ENCODE results near the gene SORBS2. TPM values are rescaled to one million over a fixed set of nuclear protein-coding genes. Genes with fewer than 3 reads are reported as not detected.

SORBS2 gene
- polyA plus RNA-seq, 2 of the 4 experiments (the other 2 are of a cell fraction): 0.23 to 0.90 TPM

GRCh38 chr4:185820146-185821028 lies 8.4 kb upstream of the SORBS2 start:
- POLR2A ChIA-PET: no interaction called here
- FAIRE-seq: no peak
- H3K27ac ChIP-seq: no peak overlapping the region
- no peak for TF ChIP-seq RARB (CRISPR knock-in tag; IDR thresholded peaks at IDR 0.05)
- no peak for TF ChIP-seq HMGXB4 (CRISPR knock-in tag; IDR thresholded peaks at IDR 0.05; ENCODE audit: borderline replicate concordance)
- no peak for TF ChIP-seq EHF (CRISPR knock-in tag; IDR thresholded peaks at IDR 0.05)
- TF ChIP-seq KDM1A (IDR thresholded peaks at IDR 0.05; ENCODE audit: low read depth): no peak
- no peak for TF ChIP-seq CTCF (IDR thresholded peaks at IDR 0.05)
- TF ChIP-seq ELK1 (IDR thresholded peaks at IDR 0.05; ENCODE audit: low read depth, low read length): no peak
- no peak for TF ChIP-seq ZC3H11A (IDR thresholded peaks at IDR 0.05)
- no peak for TF ChIP-seq CEBPB (IDR thresholded peaks at IDR 0.05)
- no peak for TF ChIP-seq CHD4 (IDR thresholded peaks at IDR 0.05; ENCODE audit: borderline replicate concordance)
- no peak for TF ChIP-seq NPAS2 (CRISPR knock-in tag; IDR thresholded peaks at IDR 0.05; ENCODE audit: borderline replicate concordance)
- TF ChIP-seq BCL3 (IDR thresholded peaks at IDR 0.05): no peak
- no peak for TF ChIP-seq JUNB (IDR thresholded peaks at IDR 0.05)
- no peak for TF ChIP-seq FOSL2 (IDR thresholded peaks at IDR 0.05)
- no peak for TF ChIP-seq FOSL2 (CRISPR knock-in tag; IDR thresholded peaks at IDR 0.05)
- TF ChIP-seq SREBF2 (IDR thresholded peaks at IDR 0.05): no peak
- TF ChIP-seq POLR2AphosphoS2 (conservative IDR thresholded peaks at IDR 0.05; ENCODE audit: low read length): no peak
- no peak for TF ChIP-seq CBX8 (IDR thresholded peaks at IDR 0.05)
- no peak for TF ChIP-seq GATA3 (IDR thresholded peaks at IDR 0.05; ENCODE audit: borderline replicate concordance)
- ATAC-seq: no peak
- CTCF ChIA-PET: no interaction called here
- DNase-seq (ENCODE audit: low read depth in 1 of 2, low spot score in 1 of 2): no peak
- WGBS (ENCODE audit: missing lambda C conversion rate): 88% methylated on average over 29 of the region's 29 CpGs
- H3K4me3 ChIP-seq: no peak overlapping the region
- no peaks in the 10 kb centered on the region for H3K4me1 ChIP-seq
- H3K9me3 ChIP-seq: no peaks in the 10 kb centered on the region
- H3K4me2 ChIP-seq: no peak overlapping the region

GRCh38 chr4:185819144-185819543 lies 7.2 kb upstream of the SORBS2 start:
- DNase-seq (ENCODE audit: low read depth in 1 of 2, low spot score in 1 of 2) (no peak), ATAC-seq (no peak), FAIRE-seq (no peak)
- Histone ChIP-seq H3K4me3 (no peak overlapping the region), H3K9me3 (no peaks in the 10 kb centered on the region), H3K27ac (no peak overlapping the region), H3K4me2 (no peak overlapping the region), H3K4me1 (no peaks in the 10 kb centered on the region)
- ChIA-PET POLR2A (no interaction called here), CTCF (interaction anchor here (0.6 to 0.9 kb wide), 2 partner anchors 11 to 134 kb away, joined by 3 read pairs; no protein-coding TSS in a partner anchor)
- WGBS (ENCODE audit: missing lambda C conversion rate): 68% methylated on average over 5 of the region's 5 CpGs
- TF ChIP-seq POLR2AphosphoS2 (conservative IDR thresholded peaks at IDR 0.05; ENCODE audit: low read length) (no peak), CHD2 (IDR thresholded peaks at IDR 0.05; ENCODE audit: low read length, partially characterized antibody) (no peak), REST (IDR thresholded peaks at IDR 0.05) (no peak), MAFK (IDR thresholded peaks at IDR 0.05; ENCODE audit: partially characterized antibody) (no peak), CHD4 (IDR thresholded peaks at IDR 0.05; ENCODE audit: borderline replicate concordance) (no peak), TFCP2L1 (CRISPR knock-in tag; IDR thresholded peaks at IDR 0.05) (no peak), HMGXB4 (CRISPR knock-in tag; IDR thresholded peaks at IDR 0.05; ENCODE audit: borderline replicate concordance) (no peak), HEYL (CRISPR knock-in tag; IDR thresholded peaks at IDR 0.05) (no peak), RARB (CRISPR knock-in tag; IDR thresholded peaks at IDR 0.05) (no peak), NPAS2 (CRISPR knock-in tag; IDR thresholded peaks at IDR 0.05; ENCODE audit: borderline replicate concordance) (no peak)
